ENCODE measurements around the gene REPS2.

DNA sequence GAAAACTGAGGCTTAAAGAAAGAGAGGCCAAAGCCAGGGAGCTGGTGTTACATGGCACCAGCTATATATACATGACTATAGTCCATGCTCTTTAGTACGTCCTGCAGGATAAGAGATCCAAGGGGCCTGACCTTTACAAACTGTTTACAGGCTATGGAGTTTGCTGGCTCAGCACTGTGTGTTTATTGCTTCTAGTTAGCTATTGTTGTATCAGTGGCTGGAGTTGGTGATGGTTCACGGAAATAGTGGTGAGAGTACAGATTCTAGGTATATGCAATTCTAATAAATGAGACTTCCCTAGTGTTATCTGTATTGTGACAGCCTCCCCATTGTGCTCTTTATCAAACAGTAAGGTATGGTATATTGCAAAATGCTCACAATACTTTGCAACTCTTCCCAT lies 46.5 kb downstream of the REPS2 start:
- TF ChIP-seq, protein P1, sequence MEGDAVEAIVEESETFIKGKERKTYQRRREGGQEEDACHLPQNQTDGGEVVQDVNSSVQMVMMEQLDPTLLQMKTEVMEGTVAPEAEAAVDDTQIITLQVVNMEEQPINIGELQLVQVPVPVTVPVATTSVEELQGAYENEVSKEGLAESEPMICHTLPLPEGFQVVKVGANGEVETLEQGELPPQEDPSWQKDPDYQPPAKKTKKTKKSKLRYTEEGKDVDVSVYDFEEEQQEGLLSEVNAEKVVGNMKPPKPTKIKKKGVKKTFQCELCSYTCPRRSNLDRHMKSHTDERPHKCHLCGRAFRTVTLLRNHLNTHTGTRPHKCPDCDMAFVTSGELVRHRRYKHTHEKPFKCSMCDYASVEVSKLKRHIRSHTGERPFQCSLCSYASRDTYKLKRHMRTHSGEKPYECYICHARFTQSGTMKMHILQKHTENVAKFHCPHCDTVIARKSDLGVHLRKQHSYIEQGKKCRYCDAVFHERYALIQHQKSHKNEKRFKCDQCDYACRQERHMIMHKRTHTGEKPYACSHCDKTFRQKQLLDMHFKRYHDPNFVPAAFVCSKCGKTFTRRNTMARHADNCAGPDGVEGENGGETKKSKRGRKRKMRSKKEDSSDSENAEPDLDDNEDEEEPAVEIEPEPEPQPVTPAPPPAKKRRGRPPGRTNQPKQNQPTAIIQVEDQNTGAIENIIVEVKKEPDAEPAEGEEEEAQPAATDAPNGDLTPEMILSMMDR (IDR thresholded peaks at IDR 0.05) = no peak
- TF ChIP-seq POLR2AphosphoS5 (IDR thresholded peaks at IDR 0.05) (no peak), POLR2A (IDR thresholded peaks at IDR 0.05) (no peak)
